ENCODE data around the gene CCDC91.
"Not testable (repeated sequence)": the region's sequence is repeated elsewhere in the genome, so short reads cannot be mapped to it uniquely, and the experiment has no call there.

CCDC91 gene

GRCh38 chr12:28460420-28461130 lies 270.3 kb downstream of the CCDC91 start:
- DNase-seq (ENCODE audit: low spot score in 2 of 2), result peak in 1 of 2 experiments; percentile 99
- H3K9me3 ChIP-seq, result no peaks in the 10 kb centered on the region
- peaks cover 69% of the 10 kb centered on the region for H3K4me1 ChIP-seq
- no peak overlapping the region for H3K4me3 ChIP-seq
- in situ Hi-C loops (cut with MboI; ENCODE audit: low sequenced_read_pairs), result no loop called here
- H3K36me3 ChIP-seq (replicated peaks), result no peaks in the 10 kb centered on the region; the same call in 1 of the 2 replicates
- no peaks in the 10 kb centered on the region for H3K27me3 ChIP-seq (ENCODE audit: low read depth)

GRCh38 chr12:28463396-28463795 lies 273.1 kb downstream of the CCDC91 start:
- Histone ChIP-seq H3K27me3 (ENCODE audit: low read depth) (no peaks in the 10 kb centered on the region), H3K36me3 (replicated peaks) (no peaks in the 10 kb centered on the region; the same call in 1 of the 2 replicates), H3K4me1 (peaks cover 53% of the 10 kb centered on the region), H3K9me3 (no peaks in the 10 kb centered on the region), H3K4me3 (no peak overlapping the region)
- in situ Hi-C loops (cut with MboI; ENCODE audit: low sequenced_read_pairs), result no loop called here
- DNase-seq (ENCODE audit: low spot score in 2 of 2), result no peak

- H3K36me3 ChIP-seq (replicated peaks); in situ Hi-C loops (cut with MboI; ENCODE audit: low sequenced_read_pairs); H3K9me3 ChIP-seq; H3K4me3 ChIP-seq; DNase-seq (ENCODE audit: low spot score in 2 of 2); H3K27me3 ChIP-seq (ENCODE audit: low read depth): not testable (repeated sequence)
- H3K4me1 ChIP-seq, result peaks cover 30% of the 10 kb centered on the region
These were observed 281.5 kb downstream of the CCDC91 start for GRCh38 chr12:28471762-28472161.

GRCh38 chr12:28476206-28476605 lies 285.9 kb downstream of the CCDC91 start:
- H3K4me3 ChIP-seq; H3K27me3 ChIP-seq (ENCODE audit: low read depth); in situ Hi-C loops (cut with MboI; ENCODE audit: low sequenced_read_pairs): not testable (repeated sequence)

GRCh38 chr12:28479097-28479496 lies 288.8 kb downstream of the CCDC91 start:
- H3K4me3 ChIP-seq; H3K27me3 ChIP-seq (ENCODE audit: low read depth); H3K36me3 ChIP-seq (replicated peaks); in situ Hi-C loops (cut with MboI; ENCODE audit: low sequenced_read_pairs); H3K9me3 ChIP-seq; DNase-seq (ENCODE audit: low spot score in 2 of 2): not testable (repeated sequence)
- H3K4me1 ChIP-seq, result peaks cover 19% of the 10 kb centered on the region

More at GRCh38 chr12:28476206-28476605, 285.9 kb downstream of the CCDC91 start:
- H3K4me1 ChIP-seq, result peaks cover 30% of the 10 kb centered on the region
- not testable (repeated sequence) for H3K36me3 ChIP-seq (replicated peaks); H3K9me3 ChIP-seq
- peak; percentile 38 to 66 for DNase-seq (ENCODE audit: low spot score in 2 of 2)

- in situ Hi-C loops (cut with MboI; ENCODE audit: low sequenced_read_pairs), result no loop called here
- H3K4me1 ChIP-seq, result peaks cover 19% of the 10 kb centered on the region
- no peak for DNase-seq (ENCODE audit: low spot score in 2 of 2)
These were observed 289.4 kb downstream of the CCDC91 start for GRCh38 chr12:28479683-28480082.

GRCh38 chr12:28484156-28484555 lies 293.9 kb downstream of the CCDC91 start:
- no peaks in the 10 kb centered on the region for H3K36me3 ChIP-seq (replicated peaks)
- H3K4me1 ChIP-seq, result peaks cover 21% of the 10 kb centered on the region
- H3K4me3 ChIP-seq, result no peak overlapping the region
- no peaks in the 10 kb centered on the region for H3K27me3 ChIP-seq (ENCODE audit: low read depth)
- H3K9me3 ChIP-seq, result no peaks in the 10 kb centered on the region
- no peak for DNase-seq (ENCODE audit: low spot score in 2 of 2)
- in situ Hi-C loops (cut with MboI; ENCODE audit: low sequenced_read_pairs), result no loop called here

More at GRCh38 chr12:28479683-28480082, 289.4 kb downstream of the CCDC91 start:
- H3K9me3 ChIP-seq, result no peaks in the 10 kb centered on the region
- H3K4me3 ChIP-seq, result no peak overlapping the region
- H3K27me3 ChIP-seq (ENCODE audit: low read depth), result no peaks in the 10 kb centered on the region
- no peaks in the 10 kb centered on the region for H3K36me3 ChIP-seq (replicated peaks)

- Histone ChIP-seq H3K27me3 (ENCODE audit: low read depth) (no peaks in the 10 kb centered on the region), H3K9me3 (no peaks in the 10 kb centered on the region), H3K36me3 (replicated peaks) (no peaks in the 10 kb centered on the region), H3K4me3 (no peak overlapping the region), H3K4me1 (peaks cover 28% of the 10 kb centered on the region)
- peak in 1 of 2 experiments; percentile 29 for DNase-seq (ENCODE audit: low spot score in 2 of 2)
- in situ Hi-C loops (cut with MboI; ENCODE audit: low sequenced_read_pairs), result no loop called here
These were observed 296.3 kb downstream of the CCDC91 start for GRCh38 chr12:28486521-28486920.

GRCh38 chr12:28489246-28489645 lies 299.0 kb downstream of the CCDC91 start:
- H3K9me3 ChIP-seq, result no peaks in the 10 kb centered on the region
- peaks cover 28% of the 10 kb centered on the region for H3K4me1 ChIP-seq
- H3K4me3 ChIP-seq, result no peak overlapping the region
- H3K36me3 ChIP-seq (replicated peaks), result no peaks in the 10 kb centered on the region
- H3K27me3 ChIP-seq (ENCODE audit: low read depth), result no peaks in the 10 kb centered on the region
- in situ Hi-C loops (cut with MboI; ENCODE audit: low sequenced_read_pairs), result no loop called here
- no peak for DNase-seq (ENCODE audit: low spot score in 2 of 2)

- Histone ChIP-seq H3K9me3 (no peaks in the 10 kb centered on the region), H3K27me3 (ENCODE audit: low read depth) (no peaks in the 10 kb centered on the region), H3K4me3 (no peak overlapping the region), H3K36me3 (replicated peaks) (no peaks in the 10 kb centered on the region), H3K4me1 (peaks cover 20% of the 10 kb centered on the region)
- DNase-seq (ENCODE audit: low spot score in 2 of 2), result no peak
- in situ Hi-C loops (cut with MboI; ENCODE audit: low sequenced_read_pairs), result no loop called here
These were observed 307.7 kb downstream of the CCDC91 start for GRCh38 chr12:28497889-28498411.

GRCh38 chr12:28498850-28499249 lies 308.6 kb downstream of the CCDC91 start:
- Histone ChIP-seq H3K9me3 (0 out of 2 replicates have a peak, but pooled peaks cover 3% of the 10 kb centered on the region), H3K4me1 (peaks cover 20% of the 10 kb centered on the region), H3K36me3 (replicated peaks) (no peaks in the 10 kb centered on the region), H3K4me3 (no peak overlapping the region), H3K27me3 (ENCODE audit: low read depth) (no peaks in the 10 kb centered on the region)
- in situ Hi-C loops (cut with MboI; ENCODE audit: low sequenced_read_pairs), result no loop called here
- no peak for DNase-seq (ENCODE audit: low spot score in 2 of 2)

GRCh38 chr12:28500373-28501024 lies 310.2 kb downstream of the CCDC91 start:
- Histone ChIP-seq H3K4me1 (peaks cover 19% of the 10 kb centered on the region), H3K36me3 (replicated peaks) (no peaks in the 10 kb centered on the region), H3K4me3 (no peak overlapping the region), H3K9me3 (0 out of 2 replicates have a peak, but pooled peaks cover 3% of the 10 kb centered on the region), H3K27me3 (ENCODE audit: low read depth) (no peaks in the 10 kb centered on the region)
- in situ Hi-C loops (cut with MboI; ENCODE audit: low sequenced_read_pairs), result no loop called here
- no peak for DNase-seq (ENCODE audit: low spot score in 2 of 2)

GRCh38 chr12:28506271-28506670 lies 316.0 kb downstream of the CCDC91 start:
- peaks cover 11% of the 10 kb centered on the region for H3K4me1 ChIP-seq
- in situ Hi-C loops (cut with MboI; ENCODE audit: low sequenced_read_pairs), result no loop called here
- DNase-seq (ENCODE audit: low spot score in 2 of 2), result no peak
- no peaks in the 10 kb centered on the region for H3K36me3 ChIP-seq (replicated peaks)
- H3K27me3 ChIP-seq (ENCODE audit: low read depth), result no peaks in the 10 kb centered on the region
- H3K4me3 ChIP-seq, result no peak overlapping the region
- 0 out of 2 replicates have a peak, but pooled peaks cover 3% of the 10 kb centered on the region for H3K9me3 ChIP-seq

GRCh38 chr12:28507033-28507432 lies 316.8 kb downstream of the CCDC91 start:
- Histone ChIP-seq H3K4me3 (no peak overlapping the region), H3K9me3 (0 out of 2 replicates have a peak, but pooled peaks cover 3% of the 10 kb centered on the region), H3K4me1 (peaks cover 11% of the 10 kb centered on the region), H3K36me3 (replicated peaks) (no peaks in the 10 kb centered on the region), H3K27me3 (ENCODE audit: low read depth) (no peaks in the 10 kb centered on the region)
- in situ Hi-C loops (cut with MboI; ENCODE audit: low sequenced_read_pairs), result no loop called here
- no peak for DNase-seq (ENCODE audit: low spot score in 2 of 2)

Data from HAP-1 (cell line).